HepG2 (cell line): ENCODE results near the gene VPS11. TPM values are rescaled to one million over a fixed set of nuclear protein-coding genes. Genes with fewer than 3 reads are reported as not detected.
A peak's percentile ranks its signal among the peaks of the same experiment; 100 is the strongest.

ENCODE experiments used
- FIP1L1 ChIP-seq: fragments of 200-400 bp; formaldehyde crosslinking; IDR thresholded peaks from 2 replicates; pipeline ENCODE4 v1.6.1; 2018; ENCODE audit warnings: low read depth, mild to moderate bottlenecking, low read length, moderate library complexity, borderline replicate concordance; ENCODE audit not compliant: insufficient read depth
- GATAD1 ChIP-seq: IDR thresholded peaks from 2 replicates; pipeline ENCODE4 v1.6.1; 2016; ENCODE audit warnings: missing genetic modification reagents, missing compliant biosample characterization
- HNRNPL ChIP-seq: fragments of 200-400 bp; formaldehyde crosslinking; IDR thresholded peaks from 2 replicates; pipeline ENCODE4 v1.6.1; 2017; ENCODE audit warnings: mild to moderate bottlenecking, low read depth, low read length
- HNRNPUL1 ChIP-seq: fragments of 200-400 bp; formaldehyde crosslinking; IDR thresholded peaks from 2 replicates; pipeline ENCODE4 v1.6.1; 2017; ENCODE audit warnings: low read depth, mild to moderate bottlenecking, low read length, moderate library complexity
- MED8 ChIP-seq: sonication (generic); formaldehyde crosslinking; IDR thresholded peaks from 2 replicates; pipeline ENCODE4 v1.8.1; 2023; ENCODE audit warnings: mild to moderate bottlenecking, missing genetic modification reagents; ENCODE audit not compliant: insufficient replicate concordance
- MEIS1 ChIP-seq: sonication (generic); formaldehyde crosslinking; IDR thresholded peaks from 2 replicates; pipeline ENCODE4 v1.9.0; 2021; ENCODE audit warnings: mild to moderate bottlenecking, missing genetic modification reagents, moderate library complexity, borderline replicate concordance
- MYNN ChIP-seq: sonication (generic); formaldehyde crosslinking; IDR thresholded peaks from 2 replicates; pipeline ENCODE4 v1.4.0; 2020; ENCODE audit warnings: mild to moderate bottlenecking, low read depth, missing genetic modification reagents
- NCOA1 ChIP-seq: sonication (generic); formaldehyde crosslinking; IDR thresholded peaks from 2 replicates; pipeline ENCODE4 v1.9.0; 2021; ENCODE audit warnings: missing genetic modification reagents
- NR2F1 ChIP-seq, 2 experiments: fragments of 450-650 bp in 1 of 2; formaldehyde crosslinking in 1 of 2; IDR thresholded peaks; 2 replicates each; pipeline versions ENCODE4 v1.5.0 to v1.6.1; 2016 to 2020; ENCODE audit warnings: mild to moderate bottlenecking in 1 of 2, missing compliant biosample characterization in 1 of 2, missing genetic modification reagents in 1 of 2, moderate library complexity in 1 of 2
- NR2F6 ChIP-seq, 2 experiments: IDR thresholded peaks; 2 replicates each; pipeline ENCODE4 v1.6.1; 2016; ENCODE audit warnings: antibody characterized with exemption in 1 of 2, mild to moderate bottlenecking in 1 of 2
- RBFOX2 ChIP-seq: fragments of 200-400 bp; formaldehyde crosslinking; IDR thresholded peaks from 2 replicates; pipeline ENCODE4 v1.6.1; 2017; ENCODE audit warnings: low read depth, mild to moderate bottlenecking, low read length
- SMC3 ChIP-seq: IDR thresholded peaks from 2 replicates; pipeline ENCODE4 v1.6.1; 2011; ENCODE audit warnings: low read length, improper control_type of control experiment
- TBP ChIP-seq: sonication (generic); formaldehyde crosslinking; IDR thresholded peaks from 2 replicates; pipeline ENCODE4 v1.5.0; 2020; ENCODE audit warnings: missing genetic modification reagents
- ZNF292 ChIP-seq: sonication (generic); formaldehyde crosslinking; IDR thresholded peaks from 2 replicates; pipeline ENCODE4 v1.8.1; 2022; ENCODE audit warnings: mild to moderate bottlenecking, low read depth, missing genetic modification reagents, borderline replicate concordance
- ZNF674 ChIP-seq: sonication (generic); formaldehyde crosslinking; IDR thresholded peaks from 2 replicates; pipeline ENCODE4 v1.5.0; 2020; ENCODE audit warnings: low read depth, mild to moderate bottlenecking, missing genetic modification reagents
- ZNF83 ChIP-seq: sonication (generic); formaldehyde crosslinking; IDR thresholded peaks from 2 replicates; pipeline ENCODE4 v1.4.0; 2020; ENCODE audit warnings: missing genetic modification reagents, mild to moderate bottlenecking, borderline replicate concordance
- ZNF850 ChIP-seq: sonication (generic); formaldehyde crosslinking; conservative IDR thresholded peaks from 2 replicates; pipeline ENCODE4 v1.9.0; 2021; ENCODE audit warnings: mild to moderate bottlenecking, missing genetic modification reagents
- polyA plus RNA-seq, 8 experiments: library from polyadenylated mRNA; depleted of rRNA in 3 of 8; stranded (reverse) in 7 of 8; unstranded in 1 of 8; fragments of >200 nt; fragmentation: Illumina TruSeq in 4 of 8; extraction: Trizol in 4 of 8; gene quantifications; 2 replicates each; pipeline versions ENCODE4 v1.2.1 to v1.2.3, GENCODE V29; 2011 to 2016; ENCODE audit warnings: low read depth in 4 of 8, missing spikeins in 1 of 8, mixed read lengths in 1 of 8; ENCODE audit not compliant: insufficient read depth in 1 of 8
- total RNA-seq, 5 experiments: library from RNA; depleted of rRNA; stranded (reverse); fragments of >200 nt; fragmentation: Illumina TruSeq; extraction: Trizol; gene quantifications; 2 replicates each; pipeline ENCODE4 v1.2.3, GENCODE V29; 2016; ENCODE audit warnings: low read depth in 1 of 5
- TF ChIP-seq, protein P1 (sequence below): sonication (generic); formaldehyde crosslinking; IDR thresholded peaks from 2 replicates; pipeline ENCODE4 v1.5.1; 2020; ENCODE audit warnings: missing genetic modification reagents, mild to moderate bottlenecking, borderline replicate concordance
- TF ChIP-seq, protein P2 (sequence below): sonication (generic); formaldehyde crosslinking; IDR thresholded peaks from 2 replicates; pipeline ENCODE4 v1.4.0; 2020; ENCODE audit warnings: missing genetic modification reagents
- TF ChIP-seq, protein P3 (sequence below): sonication (generic); formaldehyde crosslinking; conservative IDR thresholded peaks from 2 replicates; pipeline ENCODE4 v1.4.0; 2020; ENCODE audit warnings: mild to moderate bottlenecking, missing genetic modification reagents, moderate library complexity
- TF ChIP-seq, protein P4 (sequence below): sonication (generic); formaldehyde crosslinking; IDR thresholded peaks from 2 replicates; pipeline ENCODE4 v1.5.0; 2020; ENCODE audit warnings: mild to moderate bottlenecking, low read depth, missing genetic modification reagents, borderline replicate concordance

Gene VPS11
- total and polyA plus RNA-seq, 2 of the 13 experiments (the other 11 are each of a cell fraction or from before 2014, with no cell fraction given): 13.7 to 21.6 TPM

DNA sequence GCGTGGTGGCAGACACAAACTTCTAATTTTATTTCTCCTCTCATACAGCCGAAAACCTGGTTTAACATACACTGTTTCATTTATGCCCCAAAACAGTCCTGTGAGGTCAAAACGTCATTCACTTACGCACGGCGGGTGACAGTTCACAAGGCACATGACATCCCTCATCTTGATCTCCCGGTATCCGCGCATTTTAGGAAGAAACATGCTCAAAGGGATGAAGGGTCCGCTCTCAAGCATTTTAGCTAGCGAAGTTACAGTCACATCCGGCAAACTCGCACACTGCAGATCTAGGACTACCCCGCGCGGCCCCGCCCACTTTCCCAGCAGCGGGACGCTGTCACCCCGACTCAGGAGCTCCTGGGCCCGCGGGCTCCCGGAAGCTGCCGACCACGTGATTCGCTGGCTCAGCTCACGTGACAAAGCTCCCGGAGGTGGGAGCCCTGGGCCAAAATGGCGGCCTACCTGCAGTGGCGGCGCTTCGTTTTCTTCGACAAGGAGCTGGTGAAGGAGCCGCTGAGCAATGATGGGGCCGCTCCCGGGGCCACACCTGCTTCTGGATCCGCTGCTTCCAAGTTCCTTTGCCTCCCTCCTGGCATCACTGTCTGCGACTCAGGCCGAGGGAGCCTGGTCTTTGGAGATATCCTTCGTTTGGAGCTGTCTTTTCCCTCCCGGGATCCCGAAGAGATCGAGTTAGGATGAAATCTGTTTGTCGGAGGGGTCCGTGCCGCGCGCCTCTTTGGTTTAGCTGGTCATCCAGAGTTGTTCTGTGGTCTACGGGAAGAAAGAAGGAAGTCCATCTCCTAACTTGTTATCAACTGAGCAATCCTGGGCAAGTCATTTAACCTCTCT, at the start of gene VPS11 (continued):
- TF ChIP-seq, protein P1, sequence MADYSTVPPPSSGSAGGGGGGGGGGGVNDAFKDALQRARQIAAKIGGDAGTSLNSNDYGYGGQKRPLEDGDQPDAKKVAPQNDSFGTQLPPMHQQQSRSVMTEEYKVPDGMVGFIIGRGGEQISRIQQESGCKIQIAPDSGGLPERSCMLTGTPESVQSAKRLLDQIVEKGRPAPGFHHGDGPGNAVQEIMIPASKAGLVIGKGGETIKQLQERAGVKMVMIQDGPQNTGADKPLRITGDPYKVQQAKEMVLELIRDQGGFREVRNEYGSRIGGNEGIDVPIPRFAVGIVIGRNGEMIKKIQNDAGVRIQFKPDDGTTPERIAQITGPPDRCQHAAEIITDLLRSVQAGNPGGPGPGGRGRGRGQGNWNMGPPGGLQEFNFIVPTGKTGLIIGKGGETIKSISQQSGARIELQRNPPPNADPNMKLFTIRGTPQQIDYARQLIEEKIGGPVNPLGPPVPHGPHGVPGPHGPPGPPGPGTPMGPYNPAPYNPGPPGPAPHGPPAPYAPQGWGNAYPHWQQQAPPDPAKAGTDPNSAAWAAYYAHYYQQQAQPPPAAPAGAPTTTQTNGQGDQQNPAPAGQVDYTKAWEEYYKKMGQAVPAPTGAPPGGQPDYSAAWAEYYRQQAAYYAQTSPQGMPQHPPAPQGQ (CRISPR knock-in tag): no peak
- 0 out of 2 replicates have a peak, but pooled peaks have one; percentile 49 for TF ChIP-seq MYNN
- TF ChIP-seq, protein P2, sequence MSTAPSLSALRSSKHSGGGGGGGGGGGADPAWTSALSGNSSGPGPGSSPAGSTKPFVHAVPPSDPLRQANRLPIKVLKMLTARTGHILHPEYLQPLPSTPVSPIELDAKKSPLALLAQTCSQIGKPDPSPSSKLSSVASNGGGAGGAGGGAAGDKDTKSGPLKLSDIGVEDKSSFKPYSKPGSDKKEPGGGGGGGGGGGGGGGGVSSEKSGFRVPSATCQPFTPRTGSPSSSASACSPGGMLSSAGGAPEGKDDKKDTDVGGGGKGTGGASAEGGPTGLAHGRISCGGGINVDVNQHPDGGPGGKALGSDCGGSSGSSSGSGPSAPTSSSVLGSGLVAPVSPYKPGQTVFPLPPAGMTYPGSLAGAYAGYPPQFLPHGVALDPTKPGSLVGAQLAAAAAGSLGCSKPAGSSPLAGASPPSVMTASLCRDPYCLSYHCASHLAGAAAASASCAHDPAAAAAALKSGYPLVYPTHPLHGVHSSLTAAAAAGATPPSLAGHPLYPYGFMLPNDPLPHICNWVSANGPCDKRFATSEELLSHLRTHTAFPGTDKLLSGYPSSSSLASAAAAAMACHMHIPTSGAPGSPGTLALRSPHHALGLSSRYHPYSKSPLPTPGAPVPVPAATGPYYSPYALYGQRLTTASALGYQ (CRISPR knock-in tag): no peak
- no peak for TF ChIP-seq MEIS1 (CRISPR knock-in tag)
- TF ChIP-seq, protein P3, sequence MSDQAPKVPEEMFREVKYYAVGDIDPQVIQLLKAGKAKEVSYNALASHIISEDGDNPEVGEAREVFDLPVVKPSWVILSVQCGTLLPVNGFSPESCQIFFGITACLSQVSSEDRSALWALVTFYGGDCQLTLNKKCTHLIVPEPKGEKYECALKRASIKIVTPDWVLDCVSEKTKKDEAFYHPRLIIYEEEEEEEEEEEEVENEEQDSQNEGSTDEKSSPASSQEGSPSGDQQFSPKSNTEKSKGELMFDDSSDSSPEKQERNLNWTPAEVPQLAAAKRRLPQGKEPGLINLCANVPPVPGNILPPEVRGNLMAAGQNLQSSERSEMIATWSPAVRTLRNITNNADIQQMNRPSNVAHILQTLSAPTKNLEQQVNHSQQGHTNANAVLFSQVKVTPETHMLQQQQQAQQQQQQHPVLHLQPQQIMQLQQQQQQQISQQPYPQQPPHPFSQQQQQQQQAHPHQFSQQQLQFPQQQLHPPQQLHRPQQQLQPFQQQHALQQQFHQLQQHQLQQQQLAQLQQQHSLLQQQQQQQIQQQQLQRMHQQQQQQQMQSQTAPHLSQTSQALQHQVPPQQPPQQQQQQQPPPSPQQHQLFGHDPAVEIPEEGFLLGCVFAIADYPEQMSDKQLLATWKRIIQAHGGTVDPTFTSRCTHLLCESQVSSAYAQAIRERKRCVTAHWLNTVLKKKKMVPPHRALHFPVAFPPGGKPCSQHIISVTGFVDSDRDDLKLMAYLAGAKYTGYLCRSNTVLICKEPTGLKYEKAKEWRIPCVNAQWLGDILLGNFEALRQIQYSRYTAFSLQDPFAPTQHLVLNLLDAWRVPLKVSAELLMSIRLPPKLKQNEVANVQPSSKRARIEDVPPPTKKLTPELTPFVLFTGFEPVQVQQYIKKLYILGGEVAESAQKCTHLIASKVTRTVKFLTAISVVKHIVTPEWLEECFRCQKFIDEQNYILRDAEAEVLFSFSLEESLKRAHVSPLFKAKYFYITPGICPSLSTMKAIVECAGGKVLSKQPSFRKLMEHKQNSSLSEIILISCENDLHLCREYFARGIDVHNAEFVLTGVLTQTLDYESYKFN (CRISPR knock-in tag): 0 out of 2 replicates have a peak, but pooled peaks have one; percentile 13
- TF ChIP-seq NCOA1 (CRISPR knock-in tag): no peak
- no peak for TF ChIP-seq ZNF292 (CRISPR knock-in tag)
- TF ChIP-seq NR2F6 (IDR thresholded peaks at IDR 0.05): 0 out of 2 replicates have a peak, but pooled peaks have one; percentile 11
- TF ChIP-seq NR2F6 (CRISPR knock-in tag; IDR thresholded peaks at IDR 0.05): no peak
- no peak for TF ChIP-seq MED8 (CRISPR knock-in tag)
- no peak for TF ChIP-seq TBP (CRISPR knock-in tag)
- TF ChIP-seq RBFOX2: peak; percentile 81
- TF ChIP-seq HNRNPUL1: no peak
- TF ChIP-seq SMC3: no peak
- TF ChIP-seq ZNF83 (CRISPR knock-in tag): no peak
- TF ChIP-seq GATAD1 (CRISPR knock-in tag): peak; percentile 100
- no peak for TF ChIP-seq ZNF674 (CRISPR knock-in tag)
- TF ChIP-seq FIP1L1: no peak
- TF ChIP-seq ZNF850: no peak
- no peak for TF ChIP-seq NR2F1 (CRISPR knock-in tag; IDR thresholded peaks at IDR 0.05)
- TF ChIP-seq, protein P4, sequence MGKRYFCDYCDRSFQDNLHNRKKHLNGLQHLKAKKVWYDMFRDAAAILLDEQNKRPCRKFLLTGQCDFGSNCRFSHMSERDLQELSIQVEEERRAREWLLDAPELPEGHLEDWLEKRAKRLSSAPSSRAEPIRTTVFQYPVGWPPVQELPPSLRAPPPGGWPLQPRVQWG (CRISPR knock-in tag): no peak
- TF ChIP-seq HNRNPL: no peak
